ENCODE measurements around the gene COX7A1. TPM values are rescaled to one million over a fixed set of nuclear protein-coding genes. Genes with fewer than 3 reads are reported as not detected.

Gene COX7A1
- total RNA-seq, 1 experiment from 2014 or later = not detected

GRCh38 chr19:36103040-36103626, 49.1 kb downstream of the COX7A1 start:
- no peak for DNase-seq
- Histone ChIP-seq H3K79me2 (ENCODE audit: low read depth) (no peaks in the 10 kb centered on the region), H3K36me3 (ENCODE audit: low read depth) (no peaks in the 10 kb centered on the region), H3K27me3 (ENCODE audit: insufficient read depth, low read depth) (no peaks in the 10 kb centered on the region), H3K4me3 (no peak overlapping the region), H4K20me1 (ENCODE audit: insufficient read depth) (no peaks in the 10 kb centered on the region; the same call in 1 of the 2 replicates), H3K4me1 (replicated peaks; ENCODE audit: insufficient read depth) (peaks cover 10% of the 10 kb centered on the region), H2AFZ (no peak overlapping the region), H3K9me2 (ENCODE audit: insufficient read depth) (no peaks in the 10 kb centered on the region), H3K27ac (no peak overlapping the region), H3K4me2 (no peak overlapping the region), H3K9me3 (ENCODE audit: insufficient read depth, low read depth) (no peaks in the 10 kb centered on the region), H3F3A (ENCODE audit: insufficient read depth, low read depth) (no peaks in the 10 kb centered on the region)
- intact Hi-C loops (cut with micrococcal nuclease; ENCODE audit: unreplicated experiment) = no loop called here
- TF ChIP-seq EZH2 (IDR thresholded peaks at IDR 0.05; ENCODE audit: low read depth) (no peak), CTCF (conservative IDR thresholded peaks at IDR 0.05) (no peak)
- ChIA-PET CTCF (no interaction called here), POLR2A (ENCODE audit: unreplicated experiment) (no interaction called here)
- no TSS peak for BruUV-seq (replicated peaks)

GRCh38 chr19:36101550-36102327, 50.5 kb downstream of the COX7A1 start:
- DNase-seq = peak in 1 of 2 experiments; percentile 74
- no peaks in the 10 kb centered on the region for H3K9me2 ChIP-seq (ENCODE audit: insufficient read depth)
- H3K79me2 ChIP-seq (ENCODE audit: low read depth) = no peaks in the 10 kb centered on the region
- TF ChIP-seq CTCF (conservative IDR thresholded peaks at IDR 0.05) (no peak), EZH2 (IDR thresholded peaks at IDR 0.05; ENCODE audit: low read depth) (no peak)
- H3F3A ChIP-seq (ENCODE audit: insufficient read depth, low read depth) = no peaks in the 10 kb centered on the region
- intact Hi-C loops (cut with micrococcal nuclease; ENCODE audit: unreplicated experiment) = no loop called here
- H3K4me3 ChIP-seq = no peak overlapping the region
- ChIA-PET CTCF (no interaction called here), POLR2A (ENCODE audit: unreplicated experiment) (interaction anchor here (1.0 kb wide), 1 partner anchor 49 kb away, joined by 3 read pairs; no protein-coding TSS in a partner anchor)
- H3K36me3 ChIP-seq (ENCODE audit: low read depth) = no peaks in the 10 kb centered on the region
- no peaks in the 10 kb centered on the region for H3K27me3 ChIP-seq (ENCODE audit: insufficient read depth, low read depth)
- no peaks in the 10 kb centered on the region for H3K9me3 ChIP-seq (ENCODE audit: insufficient read depth, low read depth)
- BruUV-seq (replicated peaks) = no TSS peak
- H3K4me2 ChIP-seq = no peak overlapping the region
- no peak overlapping the region for H3K27ac ChIP-seq
- H4K20me1 ChIP-seq (ENCODE audit: insufficient read depth) = no peaks in the 10 kb centered on the region
- peaks cover 10% of the 10 kb centered on the region for H3K4me1 ChIP-seq (replicated peaks; ENCODE audit: insufficient read depth)
- H2AFZ ChIP-seq = no peak overlapping the region

Other genes starting within 250 kb of the COX7A1 start
- 1.8 and 2.6 TPM in 2 replicates for gene HCST, start 249.9 kb downstream of the COX7A1 start, total RNA-seq (2021)
- gene TYROBP, start 244.2 kb downstream of the COX7A1 start, total RNA-seq (2021) = not detected in 2 replicates
- 10.5 and 14.7 TPM in 2 replicates for gene LRFN3, start 216.1 kb downstream of the COX7A1 start, total RNA-seq (2021)
- 16.9 and 22.4 TPM in 2 replicates for gene SDHAF1, start 157.3 kb downstream of the COX7A1 start, total RNA-seq (2021)
- 36.6 and 39.5 TPM in 2 replicates for gene SYNE4, start 143.6 kb downstream of the COX7A1 start, total RNA-seq (2021)
- 48.2 and 55.1 TPM in 2 replicates for gene ALKBH6, start 138.2 kb downstream of the COX7A1 start, total RNA-seq (2021)
- 4.2 and 5.0 TPM in 2 replicates for gene CLIP3, start 119.6 kb downstream of the COX7A1 start, total RNA-seq (2021)
- 5.2 and 6.2 TPM in 2 replicates for gene THAP8, start 98.2 kb downstream of the COX7A1 start, total RNA-seq (2021)
- gene WDR62, start 97.5 kb downstream of the COX7A1 start, total RNA-seq (2021) = 14.0 and 17.0 TPM in 2 replicates
- gene OVOL3, start 41.3 kb downstream of the COX7A1 start, total RNA-seq (2021) = not detected in 2 replicates
- 92.2 and 131 TPM in 2 replicates for gene POLR2I, start 37.6 kb downstream of the COX7A1 start, total RNA-seq (2021)
- gene TBCB, start 37.0 kb downstream of the COX7A1 start, total RNA-seq (2021) = 126 and 150 TPM in 2 replicates
- gene CAPNS1, start 12.4 kb downstream of the COX7A1 start, total RNA-seq (2021) = 1,014 and 1,177 TPM in 2 replicates
- 3.3 and 4.3 TPM in 2 replicates for gene ZNF565, start 62.2 kb upstream of the COX7A1 start, total RNA-seq (2021)
- gene ZNF146, start 62.7 kb upstream of the COX7A1 start, total RNA-seq (2021) = 53.1 and 68.0 TPM in 2 replicates
- 5.9 and 6.7 TPM in 2 replicates for gene ZFP14, start 226.8 kb upstream of the COX7A1 start, total RNA-seq (2021)

All from PC-9 (cell line).